ENCODE results near the gene INO80C.

The INO80C gene

DNA sequence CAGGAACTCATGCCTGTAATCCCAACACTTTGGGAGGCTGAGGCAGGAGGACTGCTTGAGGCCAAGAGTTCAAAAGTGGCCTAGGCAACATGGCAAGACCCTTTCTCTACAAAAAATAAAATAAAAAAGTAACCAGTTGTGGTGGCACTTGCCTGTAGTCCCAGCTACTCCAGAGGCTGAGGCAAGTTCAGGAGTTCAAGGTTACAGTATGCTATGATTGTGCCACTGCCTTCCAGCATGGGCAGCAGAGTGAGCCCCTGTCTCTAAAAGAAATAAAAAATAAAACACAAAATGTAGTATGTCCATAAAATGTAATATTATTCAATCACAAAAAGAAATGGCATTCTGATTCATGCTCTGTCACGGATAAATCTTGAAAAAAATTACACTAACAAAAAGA lies 11.9 kb downstream of the INO80C start:
- DNase-seq: no peak

GRCh38 chr18:35484034-35484433 lies 13.7 kb downstream of the INO80C start:
- no peak for DNase-seq

DNA sequence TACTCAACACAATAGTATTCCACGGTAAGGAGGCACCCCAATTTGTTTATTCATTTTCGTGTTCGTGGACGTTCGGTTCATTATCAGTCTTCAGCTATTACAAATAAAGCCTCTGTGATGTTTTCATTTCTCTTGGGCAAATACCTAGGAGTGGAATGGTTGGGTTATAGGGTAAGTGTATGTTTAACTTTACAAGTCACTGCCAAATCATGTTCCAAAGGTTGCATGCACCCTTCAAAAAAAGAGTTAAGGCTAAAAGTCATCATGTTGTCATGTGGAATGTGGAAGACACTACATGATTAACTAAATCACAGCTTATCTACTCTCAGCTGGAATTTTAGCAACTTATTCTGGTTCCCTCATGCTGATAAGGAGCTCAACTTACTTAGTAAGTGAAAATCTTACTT lies 15.8 kb downstream of the INO80C start:
- no peak for DNase-seq

DNA sequence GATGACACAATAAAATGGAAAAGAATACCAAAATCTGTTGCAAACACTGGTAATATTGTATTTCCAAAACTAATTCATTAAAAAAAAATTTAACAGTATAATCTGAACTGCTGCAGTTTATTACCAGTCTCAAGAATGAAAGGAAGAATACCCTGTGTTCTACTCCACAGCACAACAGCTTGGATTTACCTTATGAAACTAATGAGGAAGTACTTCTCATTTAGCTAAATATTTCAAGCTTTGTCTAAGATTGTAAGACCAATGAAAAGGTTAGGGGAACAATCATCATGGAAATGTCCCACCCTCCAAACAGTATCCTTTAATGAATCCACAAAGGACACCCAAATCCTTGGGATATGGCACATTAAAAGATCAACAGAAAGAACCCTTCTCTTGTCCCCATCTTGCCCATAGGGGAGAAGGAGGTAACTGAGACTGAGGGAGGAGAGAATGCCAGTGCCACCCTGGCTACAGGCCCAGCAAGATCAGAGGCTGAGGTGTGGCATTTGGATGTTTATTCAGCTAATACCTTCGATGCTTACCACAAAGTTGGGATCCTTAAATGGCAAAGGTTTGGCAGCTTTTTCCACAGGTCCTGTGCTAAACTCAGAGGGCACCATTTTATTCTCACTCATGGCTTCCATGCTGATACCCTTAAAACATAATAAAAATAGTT lies 17.7 kb downstream of the INO80C start:
- DNase-seq: no peak

DNA sequence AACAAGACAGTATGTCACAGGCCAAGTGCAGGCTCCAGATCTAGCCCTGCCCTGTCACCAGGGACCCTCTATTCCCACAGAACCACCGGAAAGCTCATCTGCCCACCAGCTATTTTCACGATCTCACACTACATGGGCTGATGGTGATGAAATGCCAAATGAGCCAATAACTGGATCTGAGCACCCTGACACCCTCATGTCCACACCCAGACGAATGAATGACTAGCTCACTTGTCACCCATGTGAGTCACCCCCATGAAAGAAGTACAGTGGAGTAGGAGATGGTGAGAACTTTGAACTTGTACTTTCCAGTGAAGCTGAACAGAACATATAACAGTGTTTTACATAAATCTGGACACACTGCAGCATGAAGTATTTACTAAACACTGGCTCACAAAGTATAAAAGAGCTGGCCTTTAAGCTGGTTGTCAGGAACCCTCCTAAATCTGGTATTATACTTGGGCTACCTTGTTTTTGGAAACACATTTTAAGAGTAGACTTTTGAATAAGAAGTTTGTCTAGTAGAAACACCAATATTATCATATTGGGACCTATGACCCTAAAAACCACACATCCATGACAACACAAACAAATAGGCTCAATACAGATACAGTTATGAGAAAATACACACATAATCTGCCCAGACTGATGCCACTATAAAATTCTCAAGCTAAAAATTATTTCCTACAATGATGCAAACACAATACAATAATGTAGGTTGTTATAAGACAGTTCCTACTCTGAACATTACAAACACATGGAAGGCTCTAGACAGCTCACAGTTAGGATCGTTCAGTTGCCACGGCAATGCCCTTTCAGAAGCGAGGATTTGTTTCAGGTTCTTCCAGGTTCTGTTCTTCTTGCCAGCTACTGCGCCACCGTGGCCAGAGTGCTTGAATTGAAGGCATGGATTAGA lies 19.0 kb downstream of the INO80C start:
- DNase-seq: peak in 1 of 5 donors; percentile 22

- DNase-seq: no peak
These were observed 19.8 kb downstream of the INO80C start for GRCh38 chr18:35477974-35478373.

GRCh38 chr18:35477497-35477896 lies 20.3 kb downstream of the INO80C start:
- no peak for DNase-seq

GRCh38 chr18:35474884-35475283 lies 22.9 kb downstream of the INO80C start:
- no peak for DNase-seq

- no peak for DNase-seq
These were observed 24.2 kb downstream of the INO80C start for GRCh38 chr18:35473562-35473961.

GRCh38 chr18:35470435-35470834 lies 27.3 kb downstream of the INO80C start:
- DNase-seq: no peak

DNA sequence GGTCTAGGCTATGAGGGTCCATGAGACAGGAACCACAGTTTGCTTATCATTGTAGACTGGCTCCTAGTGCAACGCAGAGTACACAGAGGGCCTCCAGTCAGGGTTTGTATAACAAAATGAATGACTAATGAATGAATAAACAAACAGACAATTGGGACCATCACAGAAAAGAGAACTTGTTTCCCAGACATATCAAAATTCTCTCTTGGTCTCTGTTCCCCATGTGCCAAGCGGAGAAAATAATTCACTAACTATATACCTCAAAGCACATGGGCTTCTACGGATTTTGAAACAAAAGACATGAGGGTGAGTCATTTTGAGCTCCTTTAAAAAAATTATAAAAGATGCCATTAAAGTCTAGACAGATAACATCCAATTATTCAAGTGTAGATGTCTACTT lies 28.0 kb downstream of the INO80C start:
- DNase-seq: no peak

DNA sequence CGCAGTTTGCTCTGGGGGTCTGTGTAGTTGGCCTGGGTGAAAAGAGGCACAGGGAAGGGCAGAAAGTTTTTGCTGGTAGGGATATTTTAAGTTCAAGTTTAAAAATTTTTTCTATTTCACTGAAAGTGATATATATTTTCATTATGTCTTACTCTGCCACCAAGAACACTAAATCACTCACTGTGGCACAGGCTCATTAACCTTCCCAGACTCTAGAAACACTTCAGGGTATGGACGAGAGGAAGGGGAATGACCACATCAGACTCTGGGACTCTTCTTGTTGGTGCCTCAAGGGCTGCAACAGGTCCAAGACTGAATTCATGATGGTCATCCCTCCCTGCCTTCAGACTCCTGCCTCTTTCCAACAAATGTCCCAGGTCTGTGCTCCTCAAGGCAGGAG lies 29.0 kb downstream of the INO80C start:
- DNase-seq: no peak

GRCh38 chr18:35467624-35468016 lies 30.1 kb downstream of the INO80C start:
- no peak for DNase-seq

DNA sequence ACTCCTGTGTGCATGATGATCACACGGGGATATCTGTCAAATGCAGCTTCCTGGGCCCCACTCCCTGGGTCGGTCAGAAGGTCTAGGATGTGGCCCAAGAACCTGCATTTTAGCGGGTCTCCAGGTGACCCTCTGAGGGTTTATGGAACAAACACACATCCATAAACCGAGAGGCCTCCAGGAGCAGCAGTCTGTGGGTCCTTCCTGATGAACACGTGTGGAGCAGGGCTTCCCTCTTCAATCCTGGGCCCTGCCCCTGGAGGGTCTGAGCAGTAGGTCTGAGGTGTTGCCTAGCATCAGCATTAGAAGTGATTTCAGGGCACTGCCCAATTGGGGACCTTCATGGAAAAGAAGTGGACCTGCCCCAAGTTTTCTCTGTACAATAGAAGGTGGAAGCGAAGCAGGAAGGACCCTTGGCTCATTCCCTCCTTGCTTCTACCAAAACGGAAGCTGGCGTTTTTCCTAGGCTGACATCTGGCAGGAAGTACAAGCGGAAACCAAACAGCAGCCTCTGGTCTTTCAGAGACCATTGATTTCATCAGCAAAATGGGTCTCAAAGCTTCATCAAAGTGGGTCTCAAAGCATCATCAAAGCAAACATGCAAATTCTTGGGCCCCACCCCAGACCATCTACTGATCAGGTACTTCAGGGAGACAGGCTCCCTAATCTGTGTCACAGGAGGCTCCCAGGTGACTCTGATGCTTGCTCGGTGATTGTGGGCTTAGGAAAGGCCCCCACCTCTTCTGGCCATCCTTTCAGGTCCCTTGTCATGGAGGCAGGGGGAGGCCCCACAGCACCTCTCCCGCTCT lies 30.7 kb downstream of the INO80C start:
- no peak for DNase-seq

GRCh38 chr18:35466334-35466733 lies 31.4 kb downstream of the INO80C start:
- DNase-seq: no peak

DNA sequence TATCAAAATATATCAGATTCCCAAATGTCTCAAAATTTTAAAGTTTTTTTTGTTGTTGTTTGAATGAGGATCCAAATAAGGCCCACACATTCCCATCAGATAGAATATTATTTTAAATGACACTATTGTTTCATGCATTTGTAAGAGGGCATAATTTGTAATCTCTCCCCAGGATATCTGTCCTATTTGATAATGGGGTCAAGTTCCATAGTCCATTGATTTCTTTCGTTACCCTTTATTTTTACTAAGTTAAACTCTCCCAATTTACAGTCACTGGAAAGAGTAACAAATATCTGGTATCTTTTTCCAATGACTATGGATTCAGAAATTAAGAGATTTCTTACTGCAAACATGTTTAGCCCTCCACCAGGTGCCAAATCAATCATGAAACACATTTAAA lies 32.4 kb downstream of the INO80C start:
- DNase-seq: no peak

GRCh38 chr18:35464831-35465279 lies 32.9 kb downstream of the INO80C start:
- DNase-seq: no peak

GRCh38 chr18:35463827-35464226 lies 33.9 kb downstream of the INO80C start:
- DNase-seq: no peak

DNA sequence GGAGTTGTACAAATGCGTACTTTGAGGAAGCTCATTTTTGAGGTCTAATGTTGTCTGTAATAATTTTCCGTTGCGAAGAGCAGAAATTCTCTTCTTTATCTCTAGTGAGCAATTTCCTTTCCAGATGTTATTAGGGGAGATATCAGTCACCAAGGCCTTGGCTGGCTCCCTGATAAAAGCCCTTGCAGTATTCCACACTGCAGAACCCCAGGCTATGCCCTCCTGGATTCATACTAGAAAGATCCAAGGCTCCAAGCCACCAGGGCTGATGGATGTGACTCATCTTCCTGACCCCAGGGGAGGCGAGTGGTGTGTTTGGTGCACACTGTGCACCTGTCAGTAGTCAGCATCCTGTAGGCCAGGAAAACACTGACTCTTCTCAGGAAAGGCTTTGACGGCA lies 34.7 kb downstream of the INO80C start:
- no peak for DNase-seq

GRCh38 chr18:35460736-35461161 lies 37.0 kb downstream of the INO80C start:
- DNase-seq: no peak

GRCh38 chr18:35459997-35460396 lies 37.8 kb downstream of the INO80C start:
- DNase-seq: no peak

DNA sequence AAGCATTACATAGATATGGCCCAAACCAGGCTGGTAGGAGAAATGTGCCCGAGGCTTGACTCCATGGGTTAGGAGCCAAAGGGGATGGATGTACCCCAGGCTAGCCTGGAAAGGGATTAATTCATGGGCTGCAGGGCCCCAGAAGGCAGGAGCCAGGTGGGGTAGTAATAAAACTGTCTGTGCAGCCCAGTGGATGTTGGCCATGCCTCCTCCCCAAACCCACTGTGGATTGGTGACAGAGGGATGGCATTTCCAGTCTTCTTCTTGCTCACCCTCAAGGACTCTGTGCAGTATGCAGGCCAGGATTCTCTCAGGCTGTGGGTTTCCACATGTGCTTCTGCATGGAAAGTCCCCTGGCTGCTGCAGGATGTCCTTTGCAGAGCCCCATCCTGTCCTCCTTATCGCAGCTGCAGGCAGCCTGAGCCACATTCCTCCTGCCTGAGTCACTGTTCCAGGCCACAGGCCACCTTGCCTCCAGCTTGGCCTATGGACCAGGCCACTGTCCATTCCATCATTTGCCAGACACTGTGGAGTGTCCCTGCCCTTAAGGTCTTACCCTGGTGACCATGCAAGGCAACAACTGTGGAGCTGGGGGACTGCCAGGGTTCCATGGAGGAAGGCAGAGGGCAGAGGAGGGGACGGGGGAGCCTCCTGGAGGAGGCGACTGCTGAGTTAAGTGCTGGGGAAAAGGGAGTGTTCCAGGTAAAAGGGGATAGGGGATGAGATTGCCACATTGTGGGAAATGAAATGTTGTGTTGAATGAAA lies 38.9 kb downstream of the INO80C start:
- DNase-seq: peak in 1 of 5 donors; percentile 16
